GM12864 (cell line): Measurements from ENCODE around the gene TNFRSF1A.

Experiments used
- DNase-seq: peaks from one replicate; pipeline ENCODE4 v3.0.0-alpha.2; 2011; ENCODE audit warnings: low read depth
- H3K4me3 ChIP-seq: 2 replicates; pipeline ENCODE4 v1.5.1; 2011; ENCODE audit warnings: mild to moderate bottlenecking, low read depth, low read length, control low read depth
- CTCF ChIP-seq: IDR thresholded peaks from 2 replicates; pipeline ENCODE4 v1.5.1; 2011; ENCODE audit warnings: low read depth, mild to moderate bottlenecking, moderate library complexity, low read length, control low read depth, inconsistent platforms; ENCODE audit errors: missing control alignments

Gene TNFRSF1A

GRCh38 chr12:6313326-6313940 lies 28.4 kb downstream of the TNFRSF1A start:
- no peak for TF ChIP-seq CTCF
- no peak overlapping the region for H3K4me3 ChIP-seq
- DNase-seq = no peak

GRCh38 chr12:6312529-6313325 lies 29.1 kb downstream of the TNFRSF1A start:
- no peak overlapping the region for H3K4me3 ChIP-seq
- no peak for TF ChIP-seq CTCF
- no peak for DNase-seq

- no peak for DNase-seq
- H3K4me3 ChIP-seq = no peak overlapping the region
- TF ChIP-seq CTCF = no peak
These were observed 29.9 kb downstream of the TNFRSF1A start for GRCh38 chr12:6311822-6312528.

GRCh38 chr12:6310771-6311610 lies 30.9 kb downstream of the TNFRSF1A start:
- TF ChIP-seq CTCF = no peak
- H3K4me3 ChIP-seq = no peak overlapping the region
- DNase-seq = no peak

GRCh38 chr12:6307529-6307928 lies 34.3 kb downstream of the TNFRSF1A start:
- no peak for TF ChIP-seq CTCF
- H3K4me3 ChIP-seq = no peak overlapping the region
- DNase-seq = no peak

- TF ChIP-seq CTCF = no peak
- H3K4me3 ChIP-seq = no peak overlapping the region
- DNase-seq = no peak
These were observed 35.2 kb downstream of the TNFRSF1A start for GRCh38 chr12:6306599-6307220.
